ENCODE data around the gene CCDC88B.

The CCDC88B gene

GRCh38 chr11:64348383-64349024 lies 8.5 kb downstream of the CCDC88B start:
- DNase-seq = no peak

DNA sequence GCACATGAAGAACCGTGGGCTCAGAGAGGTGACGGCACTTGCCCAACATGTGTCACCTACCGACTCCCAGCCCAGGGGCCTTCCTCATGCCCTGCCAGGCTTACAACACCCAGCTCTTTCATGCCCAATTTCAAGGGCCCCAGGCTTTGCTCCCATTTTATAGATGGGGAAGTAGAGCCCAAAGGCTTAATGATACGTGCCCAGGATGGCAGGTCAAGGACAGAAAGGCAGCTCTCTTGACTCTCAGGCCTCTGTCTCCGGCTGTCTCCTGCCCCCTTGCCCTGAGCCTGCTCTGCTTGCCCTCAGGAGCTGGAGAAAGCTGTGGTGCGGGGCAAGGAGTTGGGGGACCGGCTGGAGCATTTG lies 9.0 kb downstream of the CCDC88B start:
- DNase-seq = no peak

GRCh38 chr11:64349404-64349803 lies 9.4 kb downstream of the CCDC88B start:
- DNase-seq = no peak

DNA sequence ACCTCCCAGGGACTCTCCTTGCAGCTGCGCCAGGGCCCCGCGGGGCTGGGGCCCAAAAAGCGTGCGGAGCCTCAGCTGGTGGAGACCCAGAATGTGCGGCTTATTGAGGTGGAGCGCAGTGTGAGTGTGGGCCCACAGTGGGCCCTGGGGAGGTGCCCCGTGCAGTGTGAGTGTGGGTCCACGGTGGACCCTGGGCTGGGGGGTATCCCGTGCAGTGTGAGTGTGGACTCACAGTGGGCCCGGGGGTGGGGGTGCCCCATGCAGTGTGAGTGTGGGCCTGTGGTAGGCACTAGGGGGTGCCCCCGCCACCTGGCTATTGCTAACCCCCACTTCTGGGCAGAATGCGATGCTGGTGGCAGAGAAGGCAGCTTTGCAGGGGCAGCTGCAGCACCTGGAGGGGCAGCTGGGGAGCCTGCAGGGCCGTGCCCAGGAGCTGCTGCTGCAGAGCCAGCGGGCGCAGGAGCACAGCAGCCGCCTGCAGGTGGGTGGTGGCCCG lies 11.2 kb downstream of the CCDC88B start:
- DNase-seq = no peak

GRCh38 chr11:64352099-64352994 lies 12.3 kb downstream of the CCDC88B start:
- no peak for DNase-seq

DNA sequence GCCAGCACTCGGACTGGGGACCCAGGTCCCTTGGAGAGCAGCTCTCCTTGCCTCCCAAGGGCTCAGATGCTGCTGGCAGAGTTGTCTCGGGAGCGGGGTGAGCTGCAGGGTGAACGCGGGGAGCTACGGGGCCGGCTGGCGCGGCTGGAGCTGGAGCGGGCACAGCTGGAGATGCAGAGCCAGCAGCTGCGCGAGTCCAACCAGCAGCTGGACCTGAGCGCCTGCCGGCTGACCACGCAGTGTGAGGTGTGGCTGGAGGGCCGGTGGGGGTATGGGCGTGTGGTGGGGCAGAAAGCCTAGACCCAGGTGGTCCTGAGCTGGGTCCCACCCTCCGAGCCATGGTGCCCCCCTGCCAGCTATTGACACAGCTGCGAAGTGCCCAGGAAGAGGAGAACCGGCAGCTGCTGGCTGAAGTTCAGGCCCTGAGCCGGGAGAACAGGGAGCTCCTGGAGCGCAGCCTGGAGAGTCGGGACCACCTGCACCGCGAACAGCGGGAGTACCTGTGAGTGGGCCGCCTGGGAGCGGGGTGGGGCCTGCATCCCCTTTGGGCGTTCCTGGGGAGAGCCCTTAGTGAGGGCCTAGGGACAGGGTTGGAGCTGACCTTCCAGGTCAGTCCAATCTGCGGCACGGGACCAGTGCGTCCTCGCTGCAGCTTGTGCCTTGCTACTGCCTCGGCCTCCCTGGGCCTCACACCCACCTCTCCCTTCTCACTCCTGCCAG lies 13.2 kb downstream of the CCDC88B start:
- no peak for DNase-seq

- no peak for DNase-seq
Observed at GRCh38 chr11:64353715-64354506, 13.9 kb downstream of the CCDC88B start.

DNA sequence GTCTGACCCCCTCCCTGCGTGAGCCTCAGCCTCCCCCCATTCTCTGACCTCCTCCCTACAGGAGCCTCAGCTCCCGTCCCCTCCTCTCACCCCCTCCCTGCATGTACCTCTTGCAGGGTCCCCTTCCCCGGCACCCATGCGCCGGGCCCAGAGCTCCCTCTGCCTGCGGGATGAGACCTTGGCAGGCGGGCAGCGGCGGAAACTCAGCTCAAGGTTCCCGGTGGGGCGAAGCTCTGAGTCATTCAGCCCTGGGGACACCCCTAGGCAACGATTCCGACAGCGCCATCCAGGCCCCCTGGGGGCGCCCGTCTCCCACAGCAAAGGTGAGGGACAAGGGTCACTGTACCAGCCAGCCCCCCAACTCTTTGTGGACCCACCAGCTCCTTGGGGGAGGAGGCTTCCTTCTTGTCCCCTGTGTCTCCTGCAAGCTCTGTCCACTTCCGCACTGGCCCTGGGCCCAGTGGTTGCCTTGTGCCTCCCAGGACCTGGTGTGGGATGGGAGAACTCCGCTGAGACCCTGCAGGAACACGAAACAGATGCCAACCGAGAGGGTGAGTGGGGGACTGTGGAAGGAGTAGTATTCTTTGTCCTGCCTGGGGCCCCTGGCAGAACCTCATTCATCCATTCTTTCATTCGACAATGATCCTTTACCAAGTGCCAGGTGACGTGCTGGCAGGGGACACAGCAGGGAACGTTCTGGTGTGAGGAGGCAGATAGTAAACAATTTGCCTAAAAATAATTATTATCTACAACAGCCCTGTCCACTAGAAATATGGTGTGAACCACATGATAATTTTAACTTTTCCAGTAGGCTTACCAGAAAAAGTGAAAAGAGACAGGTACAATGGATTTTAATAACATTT lies 15.3 kb downstream of the CCDC88B start:
- DNase-seq = no peak

DNA sequence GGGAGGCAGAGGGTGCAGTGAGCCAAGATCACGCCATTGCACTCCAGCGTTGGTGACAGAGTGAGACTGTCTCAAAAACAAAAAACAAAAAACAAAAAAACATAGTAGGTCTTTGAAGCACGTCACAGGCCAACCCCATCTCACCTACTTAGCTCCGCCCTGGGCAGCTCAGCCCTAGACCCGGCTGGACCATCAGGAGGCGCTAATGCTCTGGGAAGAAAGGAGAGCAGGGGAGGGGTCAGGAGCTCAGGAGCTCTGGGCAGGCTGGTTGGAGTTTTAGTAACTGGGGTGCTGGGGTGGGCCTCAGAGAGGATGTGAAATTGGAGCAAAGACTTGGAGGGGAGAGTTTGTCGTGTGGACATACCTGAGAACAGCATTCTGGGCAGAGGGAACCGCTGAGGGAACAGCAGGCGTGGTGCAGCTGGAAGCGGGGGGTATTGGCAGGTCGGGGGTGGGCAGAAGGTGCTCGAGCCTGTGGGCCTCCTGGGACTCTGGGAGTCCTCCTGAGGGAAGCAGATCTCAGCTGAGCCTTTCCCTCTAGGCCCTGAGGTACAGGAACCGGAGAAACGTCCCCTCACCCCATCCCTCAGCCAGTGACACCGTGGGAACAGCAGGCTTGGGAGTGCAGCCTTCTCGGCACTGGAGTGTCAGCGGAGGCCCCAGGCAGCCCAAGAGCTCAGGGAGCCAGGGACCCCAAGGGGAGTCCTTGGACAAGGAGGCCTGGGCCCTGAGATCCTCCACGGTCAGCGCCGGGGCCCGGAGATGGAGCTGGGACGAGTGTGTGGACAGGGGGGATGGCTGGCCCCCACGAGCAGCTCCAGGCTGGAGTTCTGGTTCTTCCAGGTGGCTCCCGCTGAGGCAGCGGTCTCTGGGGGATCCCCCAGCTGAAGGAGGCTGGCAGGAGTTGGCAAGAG lies 16.8 kb downstream of the CCDC88B start:
- DNase-seq = no peak

DNA sequence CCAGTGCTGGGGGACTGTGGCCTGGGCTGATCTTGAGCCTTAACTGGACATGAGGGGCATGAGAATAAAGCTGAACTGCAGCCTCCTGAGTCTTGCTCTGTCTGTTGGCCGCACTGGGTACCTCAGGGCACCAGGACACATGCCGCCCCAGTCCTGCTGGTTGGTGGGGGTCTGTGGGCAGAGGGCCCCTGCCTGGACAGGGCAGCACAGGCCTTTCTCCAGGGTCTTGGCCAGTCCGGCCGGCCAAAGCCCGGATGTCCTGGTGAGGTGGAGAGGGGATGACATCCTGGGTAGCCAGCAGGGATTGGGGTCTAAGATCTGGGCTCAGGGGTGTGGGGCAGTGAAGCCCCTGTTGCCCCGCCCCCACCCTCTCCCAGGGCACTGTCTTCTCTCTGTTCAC lies 17.4 kb downstream of the CCDC88B start:
- DNase-seq = no peak

- no peak for DNase-seq
Observed at GRCh38 chr11:64357904-64358535, 18.0 kb downstream of the CCDC88B start.

DNA sequence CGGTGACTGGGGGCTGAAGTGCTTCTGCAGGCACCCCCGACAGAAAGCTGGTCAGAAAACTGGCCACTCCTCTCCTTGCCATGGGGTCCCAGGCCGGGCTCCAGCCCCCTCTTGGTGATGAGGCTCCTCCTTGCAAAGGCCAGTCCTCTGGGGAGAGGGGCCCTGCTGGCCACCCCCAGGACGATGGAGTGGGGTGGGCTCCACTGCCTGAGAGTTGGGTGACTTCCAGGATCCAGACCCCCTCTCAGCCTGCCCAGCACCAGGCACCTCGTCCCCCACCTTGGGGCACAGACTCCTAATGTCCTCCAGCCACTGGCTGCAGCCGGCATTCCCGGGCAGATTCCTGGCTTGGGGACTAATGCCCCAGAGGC lies 18.5 kb downstream of the CCDC88B start:
- DNase-seq = no peak

DNA sequence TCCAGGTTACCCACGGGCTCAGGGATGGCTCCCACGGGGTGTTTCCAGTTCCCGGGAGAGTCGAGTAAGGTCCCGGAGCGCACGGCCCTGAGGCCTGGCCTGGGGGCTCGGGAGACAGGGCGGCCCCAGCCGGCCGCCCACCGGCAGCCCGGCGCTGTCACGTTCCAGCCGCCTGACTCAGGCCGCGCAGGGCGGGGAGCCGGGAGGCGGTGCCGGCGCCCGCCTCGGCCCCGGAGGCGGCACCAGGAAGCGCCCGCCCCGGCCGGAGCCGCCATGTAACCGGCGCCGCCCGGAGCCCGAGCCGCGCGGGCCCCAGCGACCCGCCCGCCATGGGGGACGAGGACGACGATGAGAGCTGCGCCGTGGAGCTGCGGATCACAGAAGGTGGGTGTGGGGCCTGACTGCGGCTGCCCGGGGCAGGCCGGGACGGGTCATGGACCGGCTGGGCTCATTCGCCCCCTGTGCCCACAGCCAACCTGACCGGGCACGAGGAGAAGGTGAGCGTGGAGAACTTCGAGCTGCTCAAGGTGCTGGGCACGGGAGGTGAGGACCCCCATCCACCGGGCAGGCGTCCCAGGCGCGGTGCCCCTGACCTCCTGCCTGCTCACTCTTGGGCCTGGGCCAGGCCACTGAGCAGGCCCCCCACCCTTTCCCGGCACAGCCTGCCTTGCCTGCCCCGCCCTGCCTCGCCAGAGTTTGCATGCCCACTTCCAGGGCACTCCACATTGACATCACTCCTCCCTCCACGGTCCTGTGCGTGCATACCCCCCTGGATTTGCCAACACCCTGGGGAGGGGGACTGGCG lies 19.1 kb downstream of the CCDC88B start, which contains the start of gene RPS6KA4:
TSS of gene RPS6KA4 (plus strand) at position 256 of the 805 bp plus-strand sequence. CDS start at position 330, 74 bp downstream.
- DNase-seq = no peak

- no peak for DNase-seq
Observed at GRCh38 chr11:64359712-64360445, 19.9 kb downstream of the CCDC88B start.

- DNase-seq = no peak
Observed at GRCh38 chr11:64360448-64360921, 20.5 kb downstream of the CCDC88B start.

GRCh38 chr11:64361659-64362058 lies 21.7 kb downstream of the CCDC88B start:
- DNase-seq = no peak

DNA sequence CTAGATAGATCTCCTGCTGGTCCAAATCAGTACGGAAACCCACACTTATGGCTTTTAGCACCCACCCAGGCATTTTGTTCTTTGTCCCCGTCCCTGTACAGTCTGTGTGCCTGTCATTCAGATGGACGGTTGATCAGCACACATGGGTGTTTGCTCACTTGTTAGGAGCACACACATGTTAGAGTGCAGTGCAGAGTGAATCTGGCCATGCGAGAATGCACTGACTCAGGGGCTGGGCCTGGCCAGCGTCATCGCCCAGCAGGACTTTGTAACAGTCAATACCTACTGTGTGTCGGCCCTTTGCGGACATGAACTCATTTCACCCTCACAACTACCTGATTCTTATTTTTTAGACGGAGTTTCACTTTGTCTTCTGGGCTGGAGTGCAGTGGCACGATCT lies 22.3 kb downstream of the CCDC88B start:
- DNase-seq = no peak

DNA sequence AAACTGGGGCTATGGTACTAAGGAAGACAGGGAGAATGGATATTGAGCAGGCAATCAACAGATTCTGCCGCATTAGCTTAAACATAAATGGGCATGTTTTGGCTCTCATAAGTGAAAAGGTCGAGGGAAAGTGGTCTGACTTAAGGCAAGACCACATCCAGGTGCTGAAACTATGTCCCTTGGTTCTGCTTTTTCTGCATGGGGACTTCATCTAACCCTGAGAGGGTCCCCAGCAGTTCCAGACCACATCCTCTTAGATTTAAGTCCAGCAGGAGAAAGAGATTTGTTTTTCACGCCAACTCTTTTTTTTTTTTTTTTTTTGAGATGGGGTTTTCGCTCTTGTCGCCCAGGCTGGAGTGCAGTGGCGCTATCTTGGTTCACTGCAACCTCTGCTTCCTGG lies 24.4 kb downstream of the CCDC88B start:
- DNase-seq = no peak

All from activated T-cell treated with anti-CD3 and anti-CD28 coated beads for 4 hours (primary cell).